Panc1 (cell line): ENCODE measurements around the gene INHA.

Experiments
- CTCF ChIP-seq: fragments of 450-650 bp; IDR thresholded peaks from 2 replicates; pipeline ENCODE4 v1.5.1; 2017; ENCODE audit warnings: mild to moderate bottlenecking
- TCF7L2 ChIP-seq: IDR thresholded peaks from 2 replicates; pipeline ENCODE4 v1.6.1; 2011; ENCODE audit warnings: mild to moderate bottlenecking, low read depth, low read length, inconsistent platforms

- TF ChIP-seq CTCF, result no peak
- TF ChIP-seq TCF7L2, result no peak
Measured at GRCh38 chr2:219605607-219605954, 33.5 kb downstream of the INHA start.
